SK-N-SH treated with all-trans-retinoic acid at 6 μM for 48 hours (cell line): Measurements from ENCODE around the gene TRIM65.

ENCODE experiments used
- SNAI2 ChIP-seq: fragments of 250-450 bp; sonication (Bioruptor Pico); IDR thresholded peaks from 2 replicates; pipeline ENCODE4 v1.5.0; 2020; ENCODE audit warnings: mild to moderate bottlenecking, moderate library complexity
- TCF4 ChIP-seq: fragments of 250-450 bp; sonication (Bioruptor Pico); IDR thresholded peaks from 2 replicates; pipeline ENCODE4 v1.8.0; 2021; ENCODE audit warnings: mild to moderate bottlenecking, moderate library complexity, borderline replicate concordance
- ZFP3 ChIP-seq: fragments of 250-450 bp; sonication (Bioruptor Pico); IDR thresholded peaks from 2 replicates; pipeline ENCODE4 v1.5.0; 2020; ENCODE audit warnings: mild to moderate bottlenecking, moderate library complexity
- ZFP30 ChIP-seq: fragments of 450-650 bp; formaldehyde crosslinking; IDR thresholded peaks from 2 replicates; pipeline ENCODE4 v1.5.0; 2022; ENCODE audit warnings: mild to moderate bottlenecking, moderate library complexity
- ZNF565 ChIP-seq: fragments of 450-650 bp; formaldehyde crosslinking; conservative IDR thresholded peaks from 2 replicates; pipeline ENCODE4 v1.5.0; 2020; ENCODE audit warnings: low read depth, mild to moderate bottlenecking, moderate library complexity
- ZNF8 ChIP-seq: fragments of 450-650 bp; formaldehyde crosslinking; IDR thresholded peaks from 2 replicates; pipeline ENCODE4 v1.5.0; 2020; ENCODE audit warnings: mild to moderate bottlenecking, moderate library complexity

- no peak for TF ChIP-seq ZFP3 (CRISPR knock-in tag)
- TF ChIP-seq ZNF8 (CRISPR knock-in tag) = no peak
- no peak for TF ChIP-seq SNAI2 (CRISPR knock-in tag)
- no peak for TF ChIP-seq ZFP30 (CRISPR knock-in tag)
- TF ChIP-seq ZNF565 (CRISPR knock-in tag) = no peak
- no peak for TF ChIP-seq TCF4 (CRISPR knock-in tag)
These were observed 2.6 kb downstream of the TRIM65 start for GRCh38 chr17:75894049-75894733.
